ENCODE data around the gene SCGB2A2.

SCGB2A2 gene

DNA sequence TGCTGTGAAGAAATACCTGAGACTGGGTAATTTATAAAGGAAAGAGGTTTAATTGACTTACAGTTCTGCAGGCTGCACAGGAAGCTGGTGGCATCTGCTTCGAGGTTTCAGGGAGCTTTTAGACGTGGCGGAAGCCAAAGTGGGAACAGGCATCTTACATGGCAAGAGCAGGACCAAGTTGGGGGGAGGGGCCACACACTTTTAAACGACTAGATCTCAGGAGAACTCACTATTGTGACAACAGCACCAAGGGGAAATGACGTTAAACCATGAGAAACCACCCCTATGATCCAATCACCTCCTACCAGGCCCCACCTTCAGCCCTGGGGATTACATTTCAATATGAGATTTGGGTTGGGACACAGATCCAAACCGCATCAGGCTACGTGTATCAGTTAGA lies 40.0 kb downstream of the SCGB2A2 start:
- no peak for DNase-seq (ENCODE audit: low read depth, low spot score)
- H3K4me3 ChIP-seq (ENCODE audit: low read depth, low read length): no peak overlapping the region
- no peak for TF ChIP-seq CTCF (IDR thresholded peaks at IDR 0.05; ENCODE audit: low read depth, low read length)
- in situ Hi-C loops (cut with HindIII; ENCODE audit: low sequenced_read_pairs): no loop called here

DNA sequence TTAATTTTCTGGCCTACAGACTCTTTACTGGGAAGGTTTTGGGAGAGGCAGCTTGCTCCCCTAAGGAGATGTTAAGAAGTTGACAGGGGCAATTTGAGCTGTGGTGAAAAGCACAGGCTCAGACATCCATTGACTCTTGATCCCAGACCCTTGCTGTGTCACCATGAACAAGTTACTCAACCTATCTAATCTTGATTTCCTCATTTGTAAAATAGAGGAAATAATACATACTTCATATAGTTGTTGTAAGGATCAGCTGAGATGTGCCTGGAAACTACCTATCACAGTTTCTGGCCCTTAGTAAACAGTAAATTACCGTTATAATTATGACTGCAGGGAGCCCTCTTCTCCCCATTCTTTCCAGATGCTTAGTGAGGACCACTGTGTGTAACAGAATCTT lies 45.5 kb downstream of the SCGB2A2 start:
- TF ChIP-seq CTCF (IDR thresholded peaks at IDR 0.05; ENCODE audit: low read depth, low read length): no peak
- in situ Hi-C loops (cut with HindIII; ENCODE audit: low sequenced_read_pairs): no loop called here
- no peak overlapping the region for H3K4me3 ChIP-seq (ENCODE audit: low read depth, low read length)
- no peak for DNase-seq (ENCODE audit: low read depth, low spot score)

DNA sequence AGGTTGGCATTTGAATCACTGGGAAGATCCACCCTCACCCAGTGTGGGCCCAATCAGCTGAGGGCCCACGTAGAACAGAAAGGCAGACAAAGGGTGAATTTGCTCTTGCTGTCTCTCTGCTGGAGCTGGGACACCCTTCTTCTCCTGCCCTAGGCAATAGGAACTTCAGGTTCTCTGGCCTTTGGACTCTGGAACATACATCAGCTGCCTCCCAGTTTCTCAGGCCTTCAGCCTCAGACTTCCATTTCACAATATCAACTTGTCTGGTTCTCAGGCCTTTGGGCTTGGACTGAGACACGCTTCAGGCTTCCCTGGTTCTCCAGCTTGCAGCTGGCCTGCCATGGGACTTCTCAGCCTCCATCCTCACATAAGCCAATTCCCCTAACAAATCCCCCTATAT lies 52.6 kb downstream of the SCGB2A2 start:
- no peak for TF ChIP-seq CTCF (IDR thresholded peaks at IDR 0.05; ENCODE audit: low read depth, low read length)
- in situ Hi-C loops (cut with HindIII; ENCODE audit: low sequenced_read_pairs): no loop called here
- no peak for DNase-seq (ENCODE audit: low read depth, low spot score)
- no peak overlapping the region for H3K4me3 ChIP-seq (ENCODE audit: low read depth, low read length)
